ENCODE results near the gene GLTP.

Gene GLTP

DNA sequence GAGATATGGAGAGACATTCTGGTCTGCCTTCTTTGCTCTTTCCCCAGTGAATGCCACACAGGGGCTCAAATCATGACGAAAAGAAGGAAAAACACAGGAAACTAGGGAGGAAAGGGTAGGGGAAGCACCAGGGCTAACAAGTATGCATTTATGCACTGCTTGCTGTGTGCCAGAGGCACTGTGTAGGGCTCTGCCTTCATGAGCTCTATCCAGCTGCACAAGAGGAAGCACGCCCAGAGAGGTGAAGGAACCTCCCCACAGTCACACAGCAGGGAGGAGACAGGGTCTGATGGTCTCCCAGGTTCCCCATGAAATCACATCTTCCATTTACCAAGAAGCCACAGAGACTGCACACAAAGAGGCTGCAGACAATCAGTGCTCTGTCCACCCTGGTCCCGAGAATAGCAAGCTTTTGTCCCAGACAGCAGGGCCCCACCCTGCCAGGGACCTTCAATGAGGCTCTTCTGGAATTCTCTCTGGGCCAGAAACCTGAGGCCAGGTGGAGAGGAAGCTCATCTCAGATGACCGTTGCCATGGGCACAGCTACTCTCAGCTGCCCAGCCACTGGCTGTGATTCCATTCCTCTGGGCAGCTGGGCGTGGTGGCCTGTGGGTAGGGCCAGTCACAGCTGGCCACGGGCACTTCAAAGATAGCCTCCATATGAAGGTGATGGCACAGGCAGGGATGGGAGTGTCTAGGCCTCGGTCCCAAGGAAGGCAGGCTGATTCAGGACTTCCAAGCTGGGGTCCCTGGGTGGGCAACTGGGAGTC lies 39.9 kb downstream of the GLTP start:
- no peak for DNase-seq

DNA sequence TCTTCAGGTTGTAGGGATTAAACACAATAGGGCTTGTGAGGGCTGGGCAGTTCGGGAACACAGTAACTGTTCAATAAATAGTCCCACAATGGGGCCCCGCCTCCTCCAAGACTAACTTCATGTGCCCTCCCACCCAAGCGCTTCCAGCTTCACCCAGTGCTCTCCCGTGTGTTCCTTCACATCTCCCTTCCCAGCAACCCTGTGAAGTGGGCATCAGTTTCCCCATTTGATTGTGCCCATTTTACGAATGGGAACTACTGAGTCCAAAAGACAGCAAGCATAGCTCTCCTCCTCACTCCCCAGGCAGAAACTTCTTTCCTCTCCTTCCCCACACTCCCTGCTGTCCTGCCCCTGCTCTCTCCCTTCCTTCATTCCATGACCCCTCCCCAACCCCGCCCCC lies 40.9 kb downstream of the GLTP start:
- DNase-seq, result no peak

DNA sequence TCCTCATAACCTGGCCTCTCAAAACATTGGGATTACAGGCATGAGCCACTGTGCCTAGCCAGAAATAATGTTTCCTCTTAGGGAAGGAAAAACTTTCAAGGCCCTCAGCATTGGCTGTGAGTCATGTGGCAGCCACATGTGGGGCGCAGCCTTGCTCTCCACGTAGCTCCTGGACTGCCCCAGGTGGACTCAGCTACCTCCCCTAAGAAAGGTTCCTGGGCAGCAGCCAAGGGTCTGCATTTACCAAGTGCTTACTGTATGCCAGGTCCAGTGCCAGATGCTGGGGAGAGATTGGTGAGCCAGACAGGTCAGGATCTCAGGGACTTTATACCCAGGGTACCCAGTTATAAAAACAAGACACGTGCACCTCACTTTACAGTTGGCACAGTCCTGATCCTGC lies 43.4 kb downstream of the GLTP start:
- DNase-seq, result no peak

DNA sequence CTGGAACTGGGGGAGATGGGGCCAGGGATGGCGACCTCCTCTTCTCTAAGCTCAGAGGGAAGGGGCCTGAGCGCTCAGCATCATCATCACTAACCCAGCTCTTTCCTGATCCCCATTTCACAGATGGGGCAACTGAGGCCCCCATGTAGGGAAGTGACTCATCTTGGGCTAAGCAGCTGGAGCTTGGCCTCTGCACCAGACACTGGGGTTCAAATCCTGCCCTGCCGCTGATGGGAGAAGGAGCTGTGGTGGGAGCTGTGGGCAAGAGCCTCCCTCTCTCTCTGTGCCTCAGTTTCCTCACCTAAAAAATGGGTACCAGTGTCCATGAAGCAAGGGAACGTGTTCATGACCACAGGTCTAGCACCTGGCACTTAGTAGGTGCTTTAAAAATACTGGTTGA lies 44.5 kb downstream of the GLTP start:
- DNase-seq, result no peak

- DNase-seq, result no peak
These were observed 46.8 kb downstream of the GLTP start, which contains the start of gene TRPV4 for GRCh38 chr12:109833307-109834189. TRPV4 (minus strand) TSS chr12:109833398; CDS start chr12:109814796, 18,602 bp downstream.

DNA sequence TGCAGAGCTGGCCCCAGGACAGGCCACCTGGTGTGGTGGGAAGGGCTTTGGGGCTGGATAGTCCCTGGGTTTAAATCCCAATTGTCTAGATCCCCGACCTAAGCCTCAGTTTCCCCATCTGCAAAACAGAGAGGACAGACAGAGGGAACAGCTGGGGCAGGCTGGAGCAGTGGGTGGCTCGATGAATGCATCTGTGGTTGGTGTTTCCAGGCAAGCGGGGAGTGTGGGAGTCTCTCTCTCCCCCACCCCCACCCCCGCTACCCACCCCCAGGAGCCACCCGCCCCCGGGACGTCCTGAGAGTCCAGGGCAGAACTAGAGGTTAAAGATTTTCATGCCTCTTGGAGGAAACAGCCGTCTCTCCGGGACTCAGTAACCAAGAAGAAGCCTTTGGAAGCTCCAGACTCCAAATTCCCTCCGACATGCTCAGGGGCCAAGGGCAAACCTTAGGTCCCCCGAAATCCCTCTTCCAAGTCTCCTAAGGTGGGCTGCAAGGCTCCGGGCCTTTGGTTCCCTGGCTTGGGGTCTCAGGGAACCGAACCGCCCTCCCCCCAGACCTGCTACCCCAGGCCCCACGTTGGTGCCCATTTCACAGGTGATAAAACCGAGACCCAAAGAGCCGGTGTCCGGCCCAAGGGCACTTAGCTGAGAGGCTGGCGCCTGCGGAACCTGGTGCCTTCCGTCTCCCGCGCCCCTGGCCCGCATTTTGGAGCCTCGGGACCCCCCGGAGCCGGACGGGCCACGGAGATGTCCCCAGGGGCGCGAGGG lies 47.6 kb downstream of the GLTP start:
- no peak for DNase-seq

DNA sequence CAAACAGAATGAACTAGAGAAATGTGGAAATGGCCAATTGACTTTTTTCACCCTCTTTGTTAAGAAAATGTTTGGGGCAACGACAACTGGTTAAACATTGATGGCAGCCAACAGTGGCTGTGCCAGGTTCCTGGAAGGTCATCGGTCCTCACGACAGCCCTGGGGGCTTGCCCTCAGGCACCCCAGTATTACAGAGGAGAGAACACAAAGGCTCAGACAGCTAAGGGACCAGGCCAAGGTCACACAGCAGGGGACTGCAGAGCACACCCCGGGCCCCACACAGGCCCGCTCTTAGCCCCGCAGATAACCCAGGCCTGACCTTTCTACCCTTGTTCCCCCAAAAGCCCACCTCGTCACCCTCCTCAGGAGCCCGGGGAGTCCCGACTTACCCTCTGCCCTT lies 48.4 kb downstream of the GLTP start:
- no peak for DNase-seq

DNA sequence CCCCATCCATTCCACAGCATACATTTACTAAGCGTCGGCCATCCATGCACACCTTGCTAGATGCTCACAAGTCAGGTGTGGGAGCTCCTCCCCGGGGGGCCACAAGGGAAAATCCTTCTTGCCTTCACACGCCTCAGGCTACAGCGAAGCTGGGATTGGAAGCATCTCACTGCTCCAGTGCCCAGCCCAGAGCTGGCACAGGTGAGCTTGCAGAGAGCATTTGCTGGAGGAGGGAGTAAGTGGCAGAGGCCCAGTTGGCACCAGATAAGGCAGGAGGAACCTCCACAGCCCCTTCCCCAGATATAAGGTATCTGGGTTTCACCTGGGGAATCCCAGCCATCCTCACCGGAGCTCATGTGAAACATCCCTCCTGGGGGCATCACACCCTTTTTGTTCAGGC lies 49.0 kb downstream of the GLTP start:
- no peak for DNase-seq

GRCh38 chr12:109830718-109831117 lies 49.6 kb downstream of the GLTP start:
- DNase-seq, result no peak

DNA sequence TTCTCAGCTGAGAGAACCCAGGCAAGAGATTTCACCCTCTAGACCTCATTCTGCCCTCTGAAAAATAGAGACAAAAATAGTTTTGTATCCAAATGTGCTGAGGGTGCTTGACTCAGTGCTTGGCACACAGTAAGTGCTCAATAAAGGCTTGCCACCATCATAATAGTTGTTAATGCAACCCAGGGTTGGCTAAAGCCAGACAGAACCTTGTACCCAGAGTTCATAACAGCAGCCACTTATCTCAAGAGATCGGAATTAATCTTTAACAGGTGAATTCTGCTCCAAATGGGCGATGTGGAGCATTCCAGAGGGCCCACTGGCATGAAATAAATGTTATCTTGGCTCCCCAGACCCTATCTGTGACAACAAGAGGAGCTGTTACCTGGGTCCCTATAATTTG lies 50.1 kb downstream of the GLTP start:
- no peak for DNase-seq

DNA sequence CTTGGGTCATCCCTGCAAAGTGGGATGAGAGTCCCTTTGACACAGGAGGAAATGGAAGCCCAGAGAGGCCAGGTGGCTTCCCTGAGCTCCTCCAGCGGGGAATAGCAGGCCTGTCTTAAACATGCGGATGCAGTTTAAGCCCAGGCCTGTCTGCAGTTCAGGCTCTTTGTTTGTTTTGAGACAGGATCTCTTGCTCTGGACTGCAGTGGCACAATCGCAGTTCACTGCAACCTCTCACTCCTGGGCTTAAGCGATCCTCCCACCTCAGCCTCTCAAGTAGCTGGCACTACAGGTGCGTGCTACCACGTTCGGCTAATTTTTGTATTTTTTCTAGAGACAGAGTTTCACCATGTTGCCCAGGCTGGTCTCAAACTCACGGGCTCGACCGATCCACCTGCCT lies 50.7 kb downstream of the GLTP start:
- no peak for DNase-seq

DNA sequence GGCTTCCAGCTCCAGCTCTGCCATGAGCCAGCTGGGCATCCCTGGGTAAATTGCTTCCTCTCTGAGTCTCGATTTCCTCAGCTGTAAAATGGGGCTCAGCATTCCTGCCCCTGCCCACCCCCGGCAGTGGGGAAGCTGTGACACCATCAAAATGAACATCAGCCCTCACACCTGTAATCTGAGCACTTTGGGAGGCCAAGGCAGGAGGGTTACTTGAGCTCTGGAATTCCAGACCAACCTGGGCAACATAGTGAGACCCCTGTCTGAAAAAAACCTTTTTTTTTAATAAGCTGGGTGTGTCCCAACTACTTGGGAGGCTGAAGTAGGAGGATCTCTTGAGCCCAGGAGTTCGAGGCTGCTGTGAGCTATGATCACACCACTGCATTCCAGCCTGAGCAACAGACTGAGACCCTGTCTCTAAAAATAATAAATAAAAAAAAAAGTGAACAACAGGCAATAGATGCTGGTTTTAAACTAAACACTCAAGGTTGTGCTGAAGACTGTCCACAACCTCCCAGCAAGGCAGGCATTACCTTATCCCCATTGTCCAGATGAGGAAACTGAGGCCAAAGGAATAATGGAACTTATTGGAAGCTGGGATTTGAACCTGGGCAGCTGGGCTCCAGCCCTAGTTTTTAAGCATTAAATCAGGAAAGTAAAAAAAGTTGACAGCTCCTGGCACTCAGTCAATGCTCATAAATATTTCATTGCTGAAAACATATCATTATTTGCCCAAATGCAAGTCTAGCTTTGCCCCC lies 51.4 kb downstream of the GLTP start:
- no peak for DNase-seq

- no peak for DNase-seq
These were observed 52.5 kb downstream of the GLTP start for GRCh38 chr12:109827566-109828550.

GRCh38 chr12:109827080-109827479 lies 53.3 kb downstream of the GLTP start:
- DNase-seq, result no peak

DNA sequence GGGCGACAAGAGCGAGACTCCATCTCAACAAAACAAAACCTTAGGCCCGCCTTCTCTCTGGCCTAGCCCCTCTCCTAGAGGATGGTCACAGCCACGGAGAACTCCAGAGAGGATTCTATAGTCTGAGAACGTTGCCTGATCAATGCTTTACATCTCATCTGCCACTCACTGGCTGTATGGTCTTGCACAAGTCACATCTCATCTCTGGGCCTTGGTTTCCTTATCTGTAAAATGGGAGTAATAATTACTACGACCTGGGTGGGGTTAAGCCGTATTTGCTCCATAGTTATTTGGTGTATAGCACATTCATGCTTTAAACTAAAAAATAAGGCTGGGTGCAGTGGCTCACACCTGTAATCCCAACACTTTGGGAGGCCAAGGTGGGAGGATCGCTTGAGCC lies 55.6 kb downstream of the GLTP start:
- DNase-seq, result no peak

DNA sequence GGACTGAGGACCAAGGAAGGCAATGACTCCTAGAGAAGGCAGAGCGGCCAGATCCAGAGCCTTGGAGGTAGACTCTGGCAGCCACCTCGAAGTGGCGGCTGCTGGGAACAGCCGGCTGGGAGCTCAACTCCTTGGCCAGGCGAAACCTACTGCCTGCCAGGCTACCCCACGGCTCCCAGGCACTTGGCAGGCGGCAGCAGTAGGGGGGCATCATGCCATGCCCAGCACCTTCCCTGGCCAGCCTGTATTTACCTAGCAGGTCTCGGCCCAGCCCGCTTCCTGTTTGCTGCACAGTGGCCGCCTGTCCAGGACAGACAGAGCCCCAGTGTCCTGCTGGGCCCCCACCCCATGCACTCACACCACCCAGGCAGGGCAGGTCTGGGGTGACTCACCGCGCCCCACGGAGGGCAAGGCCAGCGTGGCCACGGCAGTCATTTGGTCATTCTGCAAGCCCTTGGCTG lies 57.4 kb downstream of the GLTP start:
- no peak for DNase-seq

DNA sequence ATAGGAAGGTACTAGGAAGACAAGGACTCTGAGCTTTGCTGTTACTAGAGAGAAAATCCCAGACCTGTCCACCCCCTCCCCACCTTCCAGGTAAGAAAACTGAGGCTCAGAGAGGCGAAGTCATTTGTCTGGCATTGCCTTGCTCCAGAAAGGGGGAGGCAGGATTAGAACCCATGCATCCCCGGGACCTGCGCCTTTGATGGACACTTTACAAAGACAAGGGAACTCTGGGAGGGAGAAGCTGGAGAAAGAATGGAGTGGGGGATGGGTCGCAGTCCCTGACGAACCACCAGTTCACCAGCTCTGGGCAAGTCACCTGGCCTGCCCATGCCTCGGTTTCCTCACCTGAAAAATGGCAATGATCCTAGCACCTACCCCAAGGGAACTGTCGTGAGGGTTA lies 57.9 kb downstream of the GLTP start:
- no peak for DNase-seq

- DNase-seq, result no peak
These were observed 58.4 kb downstream of the GLTP start for GRCh38 chr12:109821968-109822367.

DNA sequence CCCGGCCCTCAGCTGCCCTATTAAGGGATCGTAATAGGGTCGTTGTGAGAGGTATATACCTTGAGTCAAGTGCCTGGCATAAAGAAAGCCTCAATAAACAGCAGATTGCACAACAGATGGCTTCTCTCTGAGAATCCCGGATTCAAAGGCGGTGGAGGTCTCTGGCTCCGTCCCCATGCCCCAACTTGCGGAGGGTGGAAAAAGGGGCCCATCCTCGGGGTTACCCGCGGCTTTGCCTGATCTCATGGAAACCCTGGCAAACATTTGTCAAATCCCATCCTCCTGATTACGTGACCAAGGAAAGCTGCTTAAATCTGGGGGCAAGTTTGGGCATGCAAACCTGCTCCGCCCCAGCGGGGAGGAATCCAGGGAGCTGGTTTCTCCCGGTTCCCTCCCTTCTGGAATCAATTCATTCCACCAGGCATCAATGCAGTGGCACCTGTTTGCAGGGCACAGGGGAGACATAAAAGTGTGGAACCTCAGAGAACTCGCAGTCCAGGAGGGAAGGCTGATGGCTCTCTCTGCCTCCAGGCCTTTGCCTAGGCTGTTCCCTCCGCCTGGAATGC lies 59.4 kb downstream of the GLTP start:
- DNase-seq, result no peak

GRCh38 chr12:109818905-109819500 lies 61.3 kb downstream of the GLTP start:
- DNase-seq, result no peak
